Liver (tissue), 9 donors: ENCODE measurements around the gene SNX14. TPM values are rescaled to one million over a fixed set of nuclear protein-coding genes. Genes with fewer than 3 reads are reported as not detected.
"Not testable (repeated sequence)": the region's sequence is repeated elsewhere in the genome, so short reads cannot be mapped to it uniquely, and the experiment has no call there.

Source experiments
- DNase-seq: peaks from one replicate; pipeline ENCODE4 v3.0.0-alpha.2; 2017; ENCODE audit warnings: low spot score
- H3K27ac ChIP-seq, 2 donors: one replicate each; pipeline ENCODE4 v1.7.0; 2013; ENCODE audit warnings: inconsistent platforms in 2 of 2, low read length in 2 of 2, control low read depth in 1 of 2, low read depth in 1 of 2, mild to moderate bottlenecking in 1 of 2
- H3K27me3 ChIP-seq, 4 donors: one replicate each; pipeline versions ENCODE4 v1.6.1 to v1.7.0; 2013; ENCODE audit warnings: low read length in 3 of 4, inconsistent platforms in 1 of 4, mild to moderate bottlenecking in 1 of 4, moderate library complexity in 1 of 4; ENCODE audit not compliant: control insufficient read depth in 4 of 4, insufficient read depth in 4 of 4
- H3K36me3 ChIP-seq, 4 donors: one replicate each; pipeline versions ENCODE4 v1.6.1 to v1.7.0; 2013; ENCODE audit warnings: low read length in 3 of 4, mild to moderate bottlenecking in 3 of 4, low read depth in 1 of 4, moderate library complexity in 1 of 4; ENCODE audit not compliant: control insufficient read depth in 4 of 4, insufficient read depth in 3 of 4
- H3K4me1 ChIP-seq, 4 donors: one replicate each; pipeline versions ENCODE4 v1.6.1 to v1.7.0; 2013; ENCODE audit warnings: low read length in 3 of 4, mild to moderate bottlenecking in 3 of 4, moderate library complexity in 1 of 4; ENCODE audit not compliant: control insufficient read depth in 4 of 4, insufficient read depth in 4 of 4
- H3K4me3 ChIP-seq, 3 donors: one replicate each; pipeline versions ENCODE4 v1.6.1 to v1.7.0; 2013; ENCODE audit warnings: low read length in 3 of 3, control low read depth in 1 of 3, low read depth in 1 of 3, mild to moderate bottlenecking in 1 of 3
- H3K9ac ChIP-seq, 2 donors: one replicate each; pipeline ENCODE4 v1.7.0; 2013; ENCODE audit warnings: low read length in 2 of 2, mild to moderate bottlenecking in 2 of 2, moderate library complexity in 2 of 2, control low read depth in 1 of 2, low read depth in 1 of 2
- H3K9me3 ChIP-seq, 4 donors: one replicate each; pipeline versions ENCODE4 v1.6.1 to v1.7.0; 2013; ENCODE audit warnings: low read length in 3 of 4; ENCODE audit not compliant: control insufficient read depth in 4 of 4
- FOXA1 ChIP-seq: IDR thresholded peaks from 2 replicates; pipeline ENCODE4 v1.6.1; 2016; ENCODE audit warnings: antibody characterized with exemption
- FOXA2 ChIP-seq: IDR thresholded peaks from 2 replicates; pipeline ENCODE4 v1.6.1; 2016; ENCODE audit warnings: antibody characterized with exemption
- GABPA ChIP-seq, 2 donors: IDR thresholded peaks in 1 of 2; conservative IDR thresholded peaks in 1 of 2; 2 replicates each; pipeline ENCODE4 v1.6.1; 2016; ENCODE audit warnings: antibody characterized with exemption in 2 of 2, mild to moderate bottlenecking in 1 of 2, moderate library complexity in 1 of 2
- HNF4G ChIP-seq: IDR thresholded peaks from 2 replicates; pipeline ENCODE4 v1.6.1; 2016; ENCODE audit warnings: antibody characterized with exemption
- JUND ChIP-seq, 2 donors: IDR thresholded peaks; 2 replicates each; pipeline ENCODE4 v1.6.1; 2016; ENCODE audit warnings: antibody characterized with exemption in 2 of 2
- NR2F2 ChIP-seq: IDR thresholded peaks from 2 replicates; pipeline ENCODE4 v1.6.1; 2016; ENCODE audit warnings: antibody characterized with exemption
- RAD21 ChIP-seq, 2 donors: IDR thresholded peaks; 2 replicates each; pipeline ENCODE4 v1.6.1; 2016; ENCODE audit warnings: antibody characterized with exemption in 2 of 2, mild to moderate bottlenecking in 2 of 2
- SP1 ChIP-seq: IDR thresholded peaks from 2 replicates; pipeline ENCODE4 v1.6.1; 2018; ENCODE audit warnings: antibody characterized with exemption, mild to moderate bottlenecking
- TAF1 ChIP-seq: conservative IDR thresholded peaks from 2 replicates; pipeline ENCODE4 v1.6.1; 2016; ENCODE audit warnings: antibody characterized with exemption, mild to moderate bottlenecking
- YY1 ChIP-seq: IDR thresholded peaks from 2 replicates; pipeline ENCODE4 v1.6.1; 2016; ENCODE audit warnings: antibody characterized with exemption, mild to moderate bottlenecking
- WGBS: extraction: QIAGEN DNeasy Blood & Tissue Kit; methylation state at CpG from one replicate; pipeline ENCODE4 v1.1.7; 2013; 5-methylcytosine and 5-hydroxymethylcytosine counted together
- polyA plus RNA-seq, 2 donors: library from polyadenylated mRNA; stranded (reverse) in 1 of 2; unstranded in 1 of 2; fragments of 200-250 nt in 1 of 2; fragments of >200 nt in 1 of 2; fragmentation: Nextera tagmentation in 1 of 2; extraction: Ambion mirVana in 1 of 2; gene quantifications; one replicate each; pipeline versions ENCODE4 v1.2.1 to v1.2.3, GENCODE V29; 2013 to 2015
- total RNA-seq, 2 donors: library from RNA; depleted of rRNA; stranded (reverse); fragments of >200 nt; gene quantifications; one replicate each; pipeline ENCODE4 v1.2.3, GENCODE V29; 2014
- TF ChIP-seq, protein P1 (sequence below): fragments of 150-350 bp; IDR thresholded peaks from 2 replicates; pipeline ENCODE4 v1.5.1; 2017; ENCODE audit warnings: improper control_type of control experiment, low read depth, low read length; ENCODE audit not compliant: missing input control
- TF ChIP-seq, protein P2 (sequence below): IDR thresholded peaks from 2 replicates; pipeline ENCODE4 v1.6.1; 2016; ENCODE audit warnings: antibody characterized with exemption
- TF ChIP-seq, protein P3 (sequence below): IDR thresholded peaks from 2 replicates; pipeline ENCODE4 v1.6.1; 2016; ENCODE audit warnings: antibody characterized with exemption
- donor health status: healthy.
- donor health status: healthy.
- donor health status: healthy.
- donor health status: healthy.
- donor health status: healthy.

SNX14 gene
- total and polyA plus RNA-seq, 4 donors: 30.5 to 79.1 (median 52.7) TPM

- Histone ChIP-seq H3K4me1 (peaks cover 1 to 20% (median 11%) of the 10 kb centered on the region in 4 donors), H3K4me3 (peak overlapping the region; percentile 77 to 97 (median 96)), H3K27me3 (no peaks in the 10 kb centered on the region), H3K9ac (no peak overlapping the region), H3K27ac (no peak overlapping the region), H3K36me3 (peaks cover 5 to 29% (median 19%) of the 10 kb centered on the region in 4 donors), H3K9me3 (no peaks in the 10 kb centered on the region)
- DNase-seq: no peak
- 57% methylated on average over 3 of the region's 3 CpGs for WGBS
- TF ChIP-seq HNF4G: no peak
- TF ChIP-seq GABPA (IDR thresholded peaks at IDR 0.05 in 1 of 2, conservative IDR thresholded peaks at IDR 0.05 in 1 of 2): no peak
- no peak for TF ChIP-seq RAD21 (IDR thresholded peaks at IDR 0.05)
- TF ChIP-seq, protein P1, sequence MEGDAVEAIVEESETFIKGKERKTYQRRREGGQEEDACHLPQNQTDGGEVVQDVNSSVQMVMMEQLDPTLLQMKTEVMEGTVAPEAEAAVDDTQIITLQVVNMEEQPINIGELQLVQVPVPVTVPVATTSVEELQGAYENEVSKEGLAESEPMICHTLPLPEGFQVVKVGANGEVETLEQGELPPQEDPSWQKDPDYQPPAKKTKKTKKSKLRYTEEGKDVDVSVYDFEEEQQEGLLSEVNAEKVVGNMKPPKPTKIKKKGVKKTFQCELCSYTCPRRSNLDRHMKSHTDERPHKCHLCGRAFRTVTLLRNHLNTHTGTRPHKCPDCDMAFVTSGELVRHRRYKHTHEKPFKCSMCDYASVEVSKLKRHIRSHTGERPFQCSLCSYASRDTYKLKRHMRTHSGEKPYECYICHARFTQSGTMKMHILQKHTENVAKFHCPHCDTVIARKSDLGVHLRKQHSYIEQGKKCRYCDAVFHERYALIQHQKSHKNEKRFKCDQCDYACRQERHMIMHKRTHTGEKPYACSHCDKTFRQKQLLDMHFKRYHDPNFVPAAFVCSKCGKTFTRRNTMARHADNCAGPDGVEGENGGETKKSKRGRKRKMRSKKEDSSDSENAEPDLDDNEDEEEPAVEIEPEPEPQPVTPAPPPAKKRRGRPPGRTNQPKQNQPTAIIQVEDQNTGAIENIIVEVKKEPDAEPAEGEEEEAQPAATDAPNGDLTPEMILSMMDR: no peak
- TF ChIP-seq NR2F2: no peak
Measured at GRCh38 chr6:85640821-85641220, 47.2 kb upstream of the SNX14 start.

DNA sequence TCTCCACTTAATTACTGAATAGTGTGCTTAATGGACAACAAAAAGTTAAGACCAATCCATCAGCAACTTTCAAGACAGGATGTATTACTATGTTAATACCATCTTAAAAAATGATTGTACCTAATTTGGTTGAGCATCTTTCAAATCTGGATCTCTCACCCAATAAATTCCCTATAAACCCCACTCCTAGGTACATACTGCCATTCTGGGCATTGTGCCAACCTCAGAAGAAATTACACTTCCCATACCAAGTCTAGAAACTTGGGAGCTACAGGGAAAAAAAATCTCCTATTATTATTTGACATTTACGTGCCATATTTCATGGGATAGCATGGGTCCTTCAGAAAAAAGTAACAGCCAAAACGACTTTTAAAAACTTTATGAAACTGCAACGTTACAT lies 43.9 kb upstream of the SNX14 start:
- H3K36me3 ChIP-seq: peaks cover 7 to 52% (median 32%) of the 10 kb centered on the region in 4 donors
- H3K27ac ChIP-seq: no peak overlapping the region
- H3K9ac ChIP-seq: no peak overlapping the region
- H3K4me1 ChIP-seq: peaks cover 0 to 13% (median 8%) of the 10 kb centered on the region in 4 donors
- no peak for DNase-seq
- no peaks in the 10 kb centered on the region for H3K9me3 ChIP-seq
- H3K4me3 ChIP-seq: no peak overlapping the region
- no peak for TF ChIP-seq GABPA (IDR thresholded peaks at IDR 0.05 in 1 of 2, conservative IDR thresholded peaks at IDR 0.05 in 1 of 2)
- no peak for TF ChIP-seq NR2F2
- TF ChIP-seq YY1: no peak
- 69% methylated on average over 3 of the region's 3 CpGs for WGBS
- no peaks in the 10 kb centered on the region for H3K27me3 ChIP-seq

DNA sequence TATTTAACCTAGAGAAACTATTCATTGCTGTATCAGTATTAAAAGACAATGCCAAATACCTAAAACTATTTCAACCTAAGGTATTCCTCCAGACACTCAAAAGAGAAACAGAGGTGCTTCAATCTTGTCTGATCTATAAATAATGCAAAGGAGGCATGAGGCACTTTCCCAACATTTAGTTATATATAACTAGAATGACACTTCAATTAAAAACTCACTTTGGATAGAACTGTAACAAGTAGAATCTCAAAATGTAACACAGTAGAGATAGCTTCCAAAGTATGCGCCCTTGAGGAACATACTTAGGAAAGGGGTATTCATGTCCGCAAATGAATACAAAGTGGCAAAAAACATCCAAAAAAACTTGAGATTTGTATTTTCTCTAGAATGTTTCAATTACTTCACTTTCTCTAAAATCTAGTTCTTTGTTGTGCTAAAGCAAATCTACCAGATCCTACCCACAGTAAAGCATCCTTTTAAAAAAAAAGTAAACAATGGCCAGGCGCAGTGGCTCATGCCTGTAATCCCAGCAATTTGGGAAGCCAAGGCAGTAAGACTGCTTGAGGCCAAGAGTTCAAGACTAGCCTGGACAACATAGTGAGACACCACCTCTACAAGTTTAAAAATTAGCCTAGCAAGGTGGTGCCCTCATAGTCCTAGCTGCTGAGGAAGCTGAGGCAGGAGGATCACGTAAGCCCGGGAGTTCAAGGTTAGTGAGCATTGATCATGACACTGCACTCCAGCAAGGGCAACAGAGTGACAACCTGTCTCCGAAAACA lies 38.7 kb upstream of the SNX14 start:
- Histone ChIP-seq H3K4me1 (peaks cover 0 to under 1% (median 0%) of the 10 kb centered on the region in 4 donors), H3K27ac (no peak overlapping the region), H3K27me3 (no peaks in the 10 kb centered on the region), H3K9me3 (no peaks in the 10 kb centered on the region), H3K9ac (no peak overlapping the region), H3K4me3 (no peak overlapping the region), H3K36me3 (peaks cover 18 to 65% (median 55%) of the 10 kb centered on the region in 4 donors)
- TF ChIP-seq SP1 (no peak), RAD21 (IDR thresholded peaks at IDR 0.05) (no peak), TAF1 (no peak), FOXA1 (no peak), JUND (IDR thresholded peaks at IDR 0.05) (no peak), HNF4G (no peak), FOXA2 (no peak)
- TF ChIP-seq, protein P2, sequence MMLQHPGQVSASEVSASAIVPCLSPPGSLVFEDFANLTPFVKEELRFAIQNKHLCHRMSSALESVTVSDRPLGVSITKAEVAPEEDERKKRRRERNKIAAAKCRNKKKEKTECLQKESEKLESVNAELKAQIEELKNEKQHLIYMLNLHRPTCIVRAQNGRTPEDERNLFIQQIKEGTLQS: no peak
- TF ChIP-seq, protein P3, sequence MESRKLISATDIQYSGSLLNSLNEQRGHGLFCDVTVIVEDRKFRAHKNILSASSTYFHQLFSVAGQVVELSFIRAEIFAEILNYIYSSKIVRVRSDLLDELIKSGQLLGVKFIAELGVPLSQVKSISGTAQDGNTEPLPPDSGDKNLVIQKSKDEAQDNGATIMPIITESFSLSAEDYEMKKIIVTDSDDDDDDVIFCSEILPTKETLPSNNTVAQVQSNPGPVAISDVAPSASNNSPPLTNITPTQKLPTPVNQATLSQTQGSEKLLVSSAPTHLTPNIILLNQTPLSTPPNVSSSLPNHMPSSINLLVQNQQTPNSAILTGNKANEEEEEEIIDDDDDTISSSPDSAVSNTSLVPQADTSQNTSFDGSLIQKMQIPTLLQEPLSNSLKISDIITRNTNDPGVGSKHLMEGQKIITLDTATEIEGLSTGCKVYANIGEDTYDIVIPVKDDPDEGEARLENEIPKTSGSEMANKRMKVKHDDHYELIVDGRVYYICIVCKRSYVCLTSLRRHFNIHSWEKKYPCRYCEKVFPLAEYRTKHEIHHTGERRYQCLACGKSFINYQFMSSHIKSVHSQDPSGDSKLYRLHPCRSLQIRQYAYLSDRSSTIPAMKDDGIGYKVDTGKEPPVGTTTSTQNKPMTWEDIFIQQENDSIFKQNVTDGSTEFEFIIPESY: no peak
- WGBS: 87% methylated on average over 6 of the region's 6 CpGs
- DNase-seq: no peak

DNA sequence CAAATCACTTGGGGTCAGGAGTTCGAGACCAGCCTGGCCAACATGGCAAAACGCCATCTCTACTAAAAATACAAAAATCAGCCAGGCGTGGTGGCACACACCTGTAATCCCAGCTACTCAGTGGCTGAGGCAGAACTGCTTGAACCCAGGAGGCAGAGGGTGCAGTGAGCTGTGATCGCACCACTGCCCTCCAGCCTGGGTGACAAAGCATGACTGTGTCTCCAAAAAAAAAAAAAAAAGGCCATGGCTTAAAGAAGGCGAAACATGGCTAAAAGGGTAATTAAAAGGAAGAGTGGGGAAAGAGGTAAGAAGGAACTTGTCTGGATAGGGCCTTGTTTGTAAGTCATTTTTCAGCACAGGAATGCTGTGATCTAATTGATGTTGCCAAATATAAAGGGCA lies 37.5 kb upstream of the SNX14 start:
- H3K27me3 ChIP-seq, H3K9ac ChIP-seq, H3K9me3 ChIP-seq, H3K4me1 ChIP-seq, DNase-seq, H3K4me3 ChIP-seq, H3K27ac ChIP-seq: not testable (repeated sequence)
- peaks cover 18 to 63% (median 48%) of the 10 kb centered on the region in 4 donors for H3K36me3 ChIP-seq
- WGBS: 93% methylated on average over 5 of the region's 5 CpGs
